Mammary epithelial cell (primary cell): Measurements from ENCODE around the gene CST4.

Experiments used
- EZH2 ChIP-seq: IDR thresholded peaks from 2 replicates; pipeline ENCODE4 v1.6.1; 2012; ENCODE audit warnings: low read length, inconsistent platforms, borderline replicate concordance
- TF ChIP-seq, protein P1 (sequence below), 2 donors: IDR thresholded peaks in 1 of 2; conservative IDR thresholded peaks in 1 of 2; 2 replicates each; pipeline ENCODE4 v1.5.1; 2011 to 2012; ENCODE audit warnings: inconsistent platforms in 2 of 2, low read length in 2 of 2, mild to moderate bottlenecking in 2 of 2, control low read depth in 1 of 2, low read depth in 1 of 2; ENCODE audit not compliant: insufficient read depth in 1 of 2; ENCODE audit errors: extremely low read depth in 1 of 2

DNA sequence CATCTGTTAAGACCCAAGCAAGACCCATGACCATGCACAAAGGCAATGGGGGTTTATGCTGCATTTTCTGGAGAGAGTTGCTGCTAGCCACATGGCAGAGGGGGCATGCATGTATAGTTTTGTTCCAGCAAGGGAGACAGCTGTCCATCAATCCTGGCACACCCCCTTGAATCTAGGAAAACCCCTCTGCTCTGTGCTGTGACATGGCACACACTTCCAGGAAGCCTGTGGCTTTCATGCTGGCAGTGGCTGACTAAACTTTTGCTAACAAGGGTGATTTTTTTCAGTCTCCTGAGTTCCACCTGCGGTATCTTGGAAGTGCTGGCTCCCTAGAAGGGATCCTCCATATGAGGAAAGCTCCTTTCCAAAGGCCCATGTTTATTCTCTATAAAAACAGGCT lies 9.1 kb upstream of the CST4 start:
- TF ChIP-seq, protein P1, sequence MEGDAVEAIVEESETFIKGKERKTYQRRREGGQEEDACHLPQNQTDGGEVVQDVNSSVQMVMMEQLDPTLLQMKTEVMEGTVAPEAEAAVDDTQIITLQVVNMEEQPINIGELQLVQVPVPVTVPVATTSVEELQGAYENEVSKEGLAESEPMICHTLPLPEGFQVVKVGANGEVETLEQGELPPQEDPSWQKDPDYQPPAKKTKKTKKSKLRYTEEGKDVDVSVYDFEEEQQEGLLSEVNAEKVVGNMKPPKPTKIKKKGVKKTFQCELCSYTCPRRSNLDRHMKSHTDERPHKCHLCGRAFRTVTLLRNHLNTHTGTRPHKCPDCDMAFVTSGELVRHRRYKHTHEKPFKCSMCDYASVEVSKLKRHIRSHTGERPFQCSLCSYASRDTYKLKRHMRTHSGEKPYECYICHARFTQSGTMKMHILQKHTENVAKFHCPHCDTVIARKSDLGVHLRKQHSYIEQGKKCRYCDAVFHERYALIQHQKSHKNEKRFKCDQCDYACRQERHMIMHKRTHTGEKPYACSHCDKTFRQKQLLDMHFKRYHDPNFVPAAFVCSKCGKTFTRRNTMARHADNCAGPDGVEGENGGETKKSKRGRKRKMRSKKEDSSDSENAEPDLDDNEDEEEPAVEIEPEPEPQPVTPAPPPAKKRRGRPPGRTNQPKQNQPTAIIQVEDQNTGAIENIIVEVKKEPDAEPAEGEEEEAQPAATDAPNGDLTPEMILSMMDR (conservative IDR thresholded peaks at IDR 0.05 in 1 of 2, IDR thresholded peaks at IDR 0.05 in 1 of 2; ENCODE audit: extremely low read depth in 1 of 2, insufficient read depth in 1 of 2, low read depth in 1 of 2, low read length in 2 of 2): no peak
- TF ChIP-seq EZH2: no peak
